Liver (tissue), 3 donors: ENCODE data around the gene FGR.

Experiments
- SP1 ChIP-seq: IDR thresholded peaks from 2 replicates; pipeline ENCODE4 v1.6.1; 2018; ENCODE audit warnings: antibody characterized with exemption, mild to moderate bottlenecking
- YY1 ChIP-seq: IDR thresholded peaks from 2 replicates; pipeline ENCODE4 v1.6.1; 2016; ENCODE audit warnings: antibody characterized with exemption, mild to moderate bottlenecking
- TF ChIP-seq, protein P1 (sequence below): fragments of 150-350 bp; IDR thresholded peaks from 2 replicates; pipeline ENCODE4 v1.5.1; 2017; ENCODE audit warnings: improper control_type of control experiment, low read depth, low read length; ENCODE audit not compliant: missing input control
- TF ChIP-seq, protein P2 (sequence below): IDR thresholded peaks from 2 replicates; pipeline ENCODE4 v1.6.1; 2016; ENCODE audit warnings: antibody characterized with exemption
- TF ChIP-seq, protein P3 (sequence below): IDR thresholded peaks from 2 replicates; pipeline ENCODE4 v1.6.1; 2016; ENCODE audit warnings: antibody characterized with exemption, mild to moderate bottlenecking
- donor health status: healthy.
- donor health status: healthy.

DNA sequence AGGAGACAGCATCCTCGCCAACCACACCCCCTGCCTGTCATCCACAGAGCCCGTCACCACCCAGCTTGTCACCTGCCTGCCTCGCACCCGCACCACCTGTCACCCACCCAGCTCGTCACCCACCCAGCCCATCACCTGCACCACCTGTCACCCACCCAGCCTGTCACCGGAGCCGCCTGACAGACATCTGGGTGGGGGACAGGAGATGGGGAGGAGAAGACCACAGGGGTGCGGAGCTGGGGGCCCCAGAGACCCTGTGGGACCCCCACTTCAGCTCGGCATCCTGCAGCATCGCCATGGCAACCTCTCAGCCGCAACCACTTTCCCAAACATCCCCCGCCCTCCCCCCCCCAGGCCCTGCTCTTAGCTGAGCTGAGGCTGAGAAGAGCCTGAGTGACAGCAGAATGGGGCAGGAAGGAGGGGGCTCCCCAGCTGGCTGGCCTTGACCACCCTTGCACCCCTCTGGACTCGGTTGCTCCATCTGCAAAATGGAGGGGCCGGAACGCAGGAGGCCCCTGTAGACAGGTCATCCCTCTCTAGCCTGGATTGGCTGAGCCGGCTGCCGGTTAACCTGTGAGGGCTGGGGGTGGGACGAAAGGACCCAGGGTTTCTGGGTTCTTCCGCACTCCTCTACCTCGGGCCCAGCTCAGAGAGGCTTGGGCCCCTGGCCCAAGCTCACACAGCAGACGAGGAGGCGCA lies 42.6 kb downstream of the FGR start:
- no peak for TF ChIP-seq YY1
- TF ChIP-seq, protein P1, sequence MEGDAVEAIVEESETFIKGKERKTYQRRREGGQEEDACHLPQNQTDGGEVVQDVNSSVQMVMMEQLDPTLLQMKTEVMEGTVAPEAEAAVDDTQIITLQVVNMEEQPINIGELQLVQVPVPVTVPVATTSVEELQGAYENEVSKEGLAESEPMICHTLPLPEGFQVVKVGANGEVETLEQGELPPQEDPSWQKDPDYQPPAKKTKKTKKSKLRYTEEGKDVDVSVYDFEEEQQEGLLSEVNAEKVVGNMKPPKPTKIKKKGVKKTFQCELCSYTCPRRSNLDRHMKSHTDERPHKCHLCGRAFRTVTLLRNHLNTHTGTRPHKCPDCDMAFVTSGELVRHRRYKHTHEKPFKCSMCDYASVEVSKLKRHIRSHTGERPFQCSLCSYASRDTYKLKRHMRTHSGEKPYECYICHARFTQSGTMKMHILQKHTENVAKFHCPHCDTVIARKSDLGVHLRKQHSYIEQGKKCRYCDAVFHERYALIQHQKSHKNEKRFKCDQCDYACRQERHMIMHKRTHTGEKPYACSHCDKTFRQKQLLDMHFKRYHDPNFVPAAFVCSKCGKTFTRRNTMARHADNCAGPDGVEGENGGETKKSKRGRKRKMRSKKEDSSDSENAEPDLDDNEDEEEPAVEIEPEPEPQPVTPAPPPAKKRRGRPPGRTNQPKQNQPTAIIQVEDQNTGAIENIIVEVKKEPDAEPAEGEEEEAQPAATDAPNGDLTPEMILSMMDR = no peak
- TF ChIP-seq, protein P2, sequence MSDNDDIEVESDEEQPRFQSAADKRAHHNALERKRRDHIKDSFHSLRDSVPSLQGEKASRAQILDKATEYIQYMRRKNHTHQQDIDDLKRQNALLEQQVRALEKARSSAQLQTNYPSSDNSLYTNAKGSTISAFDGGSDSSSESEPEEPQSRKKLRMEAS = no peak
- no peak for TF ChIP-seq SP1
- TF ChIP-seq, protein P3, sequence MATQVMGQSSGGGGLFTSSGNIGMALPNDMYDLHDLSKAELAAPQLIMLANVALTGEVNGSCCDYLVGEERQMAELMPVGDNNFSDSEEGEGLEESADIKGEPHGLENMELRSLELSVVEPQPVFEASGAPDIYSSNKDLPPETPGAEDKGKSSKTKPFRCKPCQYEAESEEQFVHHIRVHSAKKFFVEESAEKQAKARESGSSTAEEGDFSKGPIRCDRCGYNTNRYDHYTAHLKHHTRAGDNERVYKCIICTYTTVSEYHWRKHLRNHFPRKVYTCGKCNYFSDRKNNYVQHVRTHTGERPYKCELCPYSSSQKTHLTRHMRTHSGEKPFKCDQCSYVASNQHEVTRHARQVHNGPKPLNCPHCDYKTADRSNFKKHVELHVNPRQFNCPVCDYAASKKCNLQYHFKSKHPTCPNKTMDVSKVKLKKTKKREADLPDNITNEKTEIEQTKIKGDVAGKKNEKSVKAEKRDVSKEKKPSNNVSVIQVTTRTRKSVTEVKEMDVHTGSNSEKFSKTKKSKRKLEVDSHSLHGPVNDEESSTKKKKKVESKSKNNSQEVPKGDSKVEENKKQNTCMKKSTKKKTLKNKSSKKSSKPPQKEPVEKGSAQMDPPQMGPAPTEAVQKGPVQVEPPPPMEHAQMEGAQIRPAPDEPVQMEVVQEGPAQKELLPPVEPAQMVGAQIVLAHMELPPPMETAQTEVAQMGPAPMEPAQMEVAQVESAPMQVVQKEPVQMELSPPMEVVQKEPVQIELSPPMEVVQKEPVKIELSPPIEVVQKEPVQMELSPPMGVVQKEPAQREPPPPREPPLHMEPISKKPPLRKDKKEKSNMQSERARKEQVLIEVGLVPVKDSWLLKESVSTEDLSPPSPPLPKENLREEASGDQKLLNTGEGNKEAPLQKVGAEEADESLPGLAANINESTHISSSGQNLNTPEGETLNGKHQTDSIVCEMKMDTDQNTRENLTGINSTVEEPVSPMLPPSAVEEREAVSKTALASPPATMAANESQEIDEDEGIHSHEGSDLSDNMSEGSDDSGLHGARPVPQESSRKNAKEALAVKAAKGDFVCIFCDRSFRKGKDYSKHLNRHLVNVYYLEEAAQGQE = no peak
